H9 (cell line): ENCODE results near the gene CHID1. TPM values are rescaled to one million over a fixed set of nuclear protein-coding genes. Genes with fewer than 3 reads are reported as not detected.
A peak's percentile ranks its signal among the peaks of the same experiment; 100 is the strongest.

Source experiments
- DNase-seq: peaks from one replicate; pipeline ENCODE4 v3.0.0-alpha.2; 2017
- H2AFZ ChIP-seq: one replicate; pipeline ENCODE4 v1.6.1; 2013; ENCODE audit warnings: mild to moderate bottlenecking, low read length, control low read depth, moderate library complexity
- H2AK5ac ChIP-seq: 2 replicates; pipeline ENCODE4 v1.6.1; 2013; ENCODE audit warnings: low read length, control low read depth, mixed read lengths; ENCODE audit not compliant: insufficient read length
- H2BK120ac ChIP-seq: one replicate; pipeline ENCODE4 v1.6.1; 2013; ENCODE audit warnings: low read depth, mild to moderate bottlenecking, low read length, control low read depth, inconsistent platforms; ENCODE audit not compliant: poor library complexity, severe bottlenecking
- H2BK12ac ChIP-seq: 2 replicates; pipeline ENCODE4 v1.6.1; 2013; ENCODE audit warnings: low read length, control low read depth, mixed read lengths, low read depth; ENCODE audit not compliant: insufficient read length
- H2BK15ac ChIP-seq: 2 replicates; pipeline ENCODE4 v1.6.1; 2013; ENCODE audit warnings: low read depth, low read length, control low read depth
- H2BK20ac ChIP-seq: one replicate; pipeline ENCODE4 v1.6.1; 2013; ENCODE audit warnings: low read depth, mild to moderate bottlenecking, low read length, control low read depth, inconsistent platforms; ENCODE audit not compliant: poor library complexity, severe bottlenecking
- H2BK5ac ChIP-seq: 2 replicates; pipeline ENCODE4 v1.6.1; 2013; ENCODE audit warnings: low read length, control low read depth, mixed read lengths; ENCODE audit not compliant: insufficient read length
- H3K14ac ChIP-seq: 2 replicates; pipeline ENCODE4 v1.6.1; 2013; ENCODE audit warnings: low read length, control low read depth; ENCODE audit not compliant: insufficient read depth
- H3K18ac ChIP-seq: 2 replicates; pipeline ENCODE4 v1.6.1; 2013; ENCODE audit warnings: low read depth, mild to moderate bottlenecking, mixed read lengths, low read length, control low read depth; ENCODE audit not compliant: insufficient read length
- H3K23ac ChIP-seq: 2 replicates; pipeline ENCODE4 v1.6.1; 2013; ENCODE audit warnings: low read length, control low read depth, mixed read lengths, low read depth; ENCODE audit not compliant: insufficient read length
- H3K23me2 ChIP-seq: 2 replicates; pipeline ENCODE4 v1.6.1; 2013; ENCODE audit warnings: low read depth, mild to moderate bottlenecking, mixed read lengths, low read length, control low read depth; ENCODE audit not compliant: insufficient read length, poor library complexity, severe bottlenecking
- H3K27ac ChIP-seq: 2 replicates; pipeline ENCODE4 v1.5.1; 2013; ENCODE audit warnings: low read length, control low read depth, mixed read lengths, low read depth; ENCODE audit not compliant: insufficient read length
- H3K27me3 ChIP-seq: 2 replicates; pipeline ENCODE4 v1.6.1; 2013; ENCODE audit warnings: low read length, control low read depth, inconsistent platforms; ENCODE audit not compliant: insufficient read depth
- H3K4ac ChIP-seq: 2 replicates; pipeline ENCODE4 v1.6.1; 2013; ENCODE audit warnings: low read depth, mild to moderate bottlenecking, control low read depth, inconsistent platforms, low read length, moderate library complexity
- H3K4me1 ChIP-seq: 2 replicates; pipeline ENCODE4 v1.6.1; 2013; ENCODE audit warnings: low read length, control low read depth, inconsistent platforms; ENCODE audit not compliant: insufficient read depth
- H3K4me2 ChIP-seq: 2 replicates; pipeline ENCODE4 v1.6.1; 2013; ENCODE audit warnings: low read length, control low read depth, mixed read lengths; ENCODE audit not compliant: insufficient read length, insufficient read depth
- H3K56ac ChIP-seq: 2 replicates; pipeline ENCODE4 v1.6.1; 2013; ENCODE audit warnings: low read depth, mild to moderate bottlenecking, mixed read lengths, low read length, control low read depth; ENCODE audit not compliant: insufficient read length
- H3K79me1 ChIP-seq: 2 replicates; pipeline ENCODE4 v1.6.1; 2013; ENCODE audit warnings: low read depth, mild to moderate bottlenecking, moderate library complexity, low read length, control low read depth, inconsistent platforms; ENCODE audit not compliant: insufficient read depth, poor library complexity, severe bottlenecking
- H3K79me2 ChIP-seq: 2 replicates; pipeline ENCODE4 v1.6.1; 2013; ENCODE audit warnings: low read length, control low read depth, inconsistent platforms; ENCODE audit not compliant: insufficient read depth
- H3K9ac ChIP-seq: 2 replicates; pipeline ENCODE4 v1.6.1; 2013; ENCODE audit warnings: low read length, control low read depth, mixed read lengths; ENCODE audit not compliant: insufficient read length; ENCODE audit errors: extremely low read depth
- H3K9me3 ChIP-seq: one replicate; pipeline ENCODE4 v1.6.1; 2013; ENCODE audit warnings: low read depth, low read length, inconsistent platforms; ENCODE audit not compliant: control insufficient read depth
- H3T11ph ChIP-seq: one replicate; pipeline ENCODE4 v1.6.1; 2013; ENCODE audit warnings: mild to moderate bottlenecking, low read length, control low read depth, inconsistent platforms
- H4K20me1 ChIP-seq: one replicate; pipeline ENCODE4 v1.6.1; 2013; ENCODE audit not compliant: control insufficient read depth, insufficient read length, insufficient read depth
- H4K5ac ChIP-seq: 2 replicates; pipeline ENCODE4 v1.6.1; 2013; ENCODE audit warnings: low read depth, mild to moderate bottlenecking, mixed read lengths, low read length, control low read depth; ENCODE audit not compliant: insufficient read length
- H4K8ac ChIP-seq: replicated peaks from 2 replicates; pipeline ENCODE4 v1.6.1; 2013; ENCODE audit warnings: low read length, control low read depth, mixed read lengths, low read depth; ENCODE audit not compliant: insufficient read length
- H4K91ac ChIP-seq: 2 replicates; pipeline ENCODE4 v1.6.1; 2013; ENCODE audit warnings: low read depth, mild to moderate bottlenecking, moderate library complexity, mixed read lengths, low read length, control low read depth; ENCODE audit not compliant: insufficient read length
- H3K27ac Mint-ChIP-seq, 3 experiments: 2 replicates in 2 of 3; 3 replicates in 1 of 3; pipeline ENCODE4 v1.8.0; 2020 to 2021; ENCODE audit warnings: mixed read lengths in 3 of 3, mild to moderate bottlenecking in 1 of 3, moderate library complexity in 1 of 3
- H3K27me3 Mint-ChIP-seq: 2 replicates; pipeline ENCODE4 v1.8.0; 2021; ENCODE audit warnings: low read depth, mild to moderate bottlenecking, moderate library complexity, mixed read lengths
- H3K36me3 Mint-ChIP-seq, 3 experiments: 2 replicates in 2 of 3; 3 replicates in 1 of 3; pipeline ENCODE4 v1.8.0; 2020 to 2021; ENCODE audit warnings: low read depth in 3 of 3, mixed read lengths in 3 of 3; ENCODE audit not compliant: insufficient read depth in 1 of 3
- H3K4me1 Mint-ChIP-seq, 2 experiments: 2 replicates each; pipeline ENCODE4 v1.8.0; 2020; ENCODE audit warnings: mixed read lengths in 2 of 2
- H3K4me3 Mint-ChIP-seq, 2 experiments: 2 replicates in 1 of 2; 3 replicates in 1 of 2; pipeline ENCODE4 v1.8.0; 2020 to 2021; ENCODE audit warnings: mild to moderate bottlenecking in 2 of 2, mixed read lengths in 2 of 2, moderate library complexity in 1 of 2
- H3K9me3 Mint-ChIP-seq, 2 experiments: 2 replicates in 1 of 2; 3 replicates in 1 of 2; pipeline ENCODE4 v1.8.0; 2020; ENCODE audit warnings: mild to moderate bottlenecking in 2 of 2, mixed read lengths in 2 of 2, moderate library complexity in 1 of 2
- CTCF ChIP-seq: fragments of 200-600 bp; sonication (generic); conservative IDR thresholded peaks from 3 replicates; pipeline ENCODE4 v1.8.0; 2021; ENCODE audit warnings: antibody characterized with exemption, mild to moderate bottlenecking
- WGBS: extraction: QIAGEN DNeasy Blood & Tissue Kit; methylation state at CpG from one replicate; pipeline ENCODE4 v1.1.7; 2013; ENCODE audit warnings: missing lambda C conversion rate, low lambda C conversion rate, mixed read lengths; ENCODE audit not compliant: insufficient read length; ENCODE audit errors: extremely low coverage; 5-methylcytosine and 5-hydroxymethylcytosine counted together
- total RNA-seq: library from RNA; stranded (reverse); gene quantifications from 2 replicates; pipeline ENCODE4 v1.2.1, GENCODE V29; 2021

CHID1 gene
- total RNA-seq, 1 experiment from 2014 or later, result 89.4 TPM

- Histone ChIP-seq H2BK120ac (no peak overlapping the region), H3K23me2 (no peaks in the 10 kb centered on the region), H4K20me1 (no peaks in the 10 kb centered on the region), H3K23ac (no peak overlapping the region), H3K14ac (no peak overlapping the region), H4K91ac (no peak overlapping the region), H3T11ph (no peak overlapping the region), H3K56ac (no peak overlapping the region), H3K4me2 (no peak overlapping the region), H3K27ac (no peak overlapping the region), H3K18ac (no peak overlapping the region), H2BK15ac (no peak overlapping the region), H4K8ac (no peak overlapping the region), H4K5ac (no peak overlapping the region), H3K9ac (no peak overlapping the region), H2AK5ac (no peak overlapping the region), H2AFZ (no peak overlapping the region), H3K27me3 (no peaks in the 10 kb centered on the region), H3K9me3 (no peaks in the 10 kb centered on the region), H3K79me2 (peaks cover 8% of the 10 kb centered on the region; the same call in 1 of the 2 replicates), H2BK5ac (no peak overlapping the region), H3K79me1 (peaks cover 3% of the 10 kb centered on the region), H2BK20ac (no peak overlapping the region), H3K4me1 (peaks cover 4% of the 10 kb centered on the region; the same call in 1 of the 2 replicates), H3K4ac (no peak overlapping the region), H2BK12ac (no peak overlapping the region)
- peaks cover 37 to 39% of the 10 kb centered on the region in 2 experiments for H3K4me1 Mint-ChIP-seq
- H3K9me3 Mint-ChIP-seq, result peaks cover 0 to 2% of the 10 kb centered on the region in 2 experiments; a peak in 1 of 5 replicates
- peaks cover 12 to 28% (median 25%) of the 10 kb centered on the region in 3 experiments; a peak in 6 of 7 replicates for H3K36me3 Mint-ChIP-seq
- DNase-seq, result no peak
- peak overlapping the region in 2 of 3 experiments; percentile 3 to 28; a peak in 2 of 7 replicates for H3K27ac Mint-ChIP-seq
- no peak overlapping the region for H3K4me3 Mint-ChIP-seq
- H3K27me3 Mint-ChIP-seq, result no peaks in the 10 kb centered on the region
- no peak for TF ChIP-seq CTCF
- WGBS, result no CpG with 5 or more reads among the region's 7 CpGs
Observed at GRCh38 chr11:958101-958500, 47.5 kb upstream of the CHID1 start.
